SIG-M5 treated with dmso at 0.1 percent for 504 hours (cell line): Measurements from ENCODE around the gene FZD10.

Experiments used
- DNase-seq: peaks from one replicate; lab custom pipeline; 2025; ENCODE audit not compliant: unreplicated experiment; lab: John Stamatoyannopoulos, UW

Gene FZD10, protein sequence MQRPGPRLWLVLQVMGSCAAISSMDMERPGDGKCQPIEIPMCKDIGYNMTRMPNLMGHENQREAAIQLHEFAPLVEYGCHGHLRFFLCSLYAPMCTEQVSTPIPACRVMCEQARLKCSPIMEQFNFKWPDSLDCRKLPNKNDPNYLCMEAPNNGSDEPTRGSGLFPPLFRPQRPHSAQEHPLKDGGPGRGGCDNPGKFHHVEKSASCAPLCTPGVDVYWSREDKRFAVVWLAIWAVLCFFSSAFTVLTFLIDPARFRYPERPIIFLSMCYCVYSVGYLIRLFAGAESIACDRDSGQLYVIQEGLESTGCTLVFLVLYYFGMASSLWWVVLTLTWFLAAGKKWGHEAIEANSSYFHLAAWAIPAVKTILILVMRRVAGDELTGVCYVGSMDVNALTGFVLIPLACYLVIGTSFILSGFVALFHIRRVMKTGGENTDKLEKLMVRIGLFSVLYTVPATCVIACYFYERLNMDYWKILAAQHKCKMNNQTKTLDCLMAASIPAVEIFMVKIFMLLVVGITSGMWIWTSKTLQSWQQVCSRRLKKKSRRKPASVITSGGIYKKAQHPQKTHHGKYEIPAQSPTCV

DNA sequence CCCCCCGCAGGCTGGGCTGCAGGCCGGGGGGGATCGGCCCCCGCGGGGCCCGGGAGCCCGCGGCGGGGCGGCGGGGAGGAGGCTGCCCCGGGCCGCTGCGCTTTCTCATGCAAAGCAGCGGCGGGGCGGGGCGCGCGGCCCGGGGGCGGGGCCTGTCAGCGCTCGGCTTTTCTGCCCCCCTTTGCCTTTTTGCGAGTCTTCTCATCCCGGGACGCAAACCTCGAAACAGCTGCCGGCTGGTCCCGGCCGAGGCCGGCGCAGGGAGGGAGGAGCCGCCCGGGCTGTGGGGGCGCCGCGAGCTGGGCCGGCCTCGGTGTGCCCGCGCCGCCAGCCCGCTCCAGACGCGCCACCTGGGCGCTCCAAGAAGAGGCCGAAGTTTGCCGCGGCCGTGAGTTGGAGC lies at the start of gene FZD10:
TSS of gene FZD10 (plus strand) at position 198 of the 400 bp plus-strand sequence. CDS start 479 bp downstream, outside the sequence.
- no peak for DNase-seq

DNA sequence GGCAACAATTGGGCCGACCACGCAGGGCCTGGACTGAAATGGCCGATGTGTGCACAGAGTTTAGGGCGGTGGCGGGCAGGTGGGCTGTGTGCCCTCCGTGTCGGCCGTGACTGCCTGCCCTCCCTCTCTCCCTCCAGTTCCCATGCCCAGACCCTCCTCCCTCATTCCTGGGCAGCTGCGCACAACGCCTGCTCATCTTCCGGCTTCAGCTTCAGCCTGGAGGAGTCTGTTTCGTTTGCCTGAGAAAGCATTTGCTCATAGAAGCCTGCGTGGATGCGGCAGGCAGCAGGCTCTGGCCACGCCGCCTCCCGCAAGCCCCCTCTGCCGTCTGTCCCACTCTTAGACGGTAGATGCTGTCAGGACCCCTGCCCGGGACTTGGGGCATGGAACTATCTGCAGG lies 47.3 kb upstream of the FZD10 start:
- no peak for DNase-seq

DNA sequence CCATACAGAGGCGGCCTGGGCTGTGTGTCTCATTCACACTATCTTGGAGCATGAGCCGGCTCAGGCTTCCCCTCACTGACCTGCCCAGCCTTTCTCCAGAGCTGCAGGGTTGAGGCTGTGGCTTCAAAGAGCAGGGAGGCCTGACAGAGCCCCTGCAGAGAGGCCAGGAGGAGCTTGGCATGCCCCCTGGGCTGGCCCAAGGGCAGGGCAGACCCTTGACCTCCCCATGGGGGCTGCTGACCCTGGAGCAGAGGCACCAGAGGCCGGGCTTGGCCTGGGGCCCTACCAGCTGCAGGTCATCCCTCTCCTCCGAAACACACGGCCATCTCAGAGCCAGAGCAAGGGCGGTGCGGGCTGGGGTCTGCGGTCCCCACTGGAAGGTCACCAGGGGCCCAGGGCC lies 46.6 kb upstream of the FZD10 start:
- DNase-seq, result no peak

DNA sequence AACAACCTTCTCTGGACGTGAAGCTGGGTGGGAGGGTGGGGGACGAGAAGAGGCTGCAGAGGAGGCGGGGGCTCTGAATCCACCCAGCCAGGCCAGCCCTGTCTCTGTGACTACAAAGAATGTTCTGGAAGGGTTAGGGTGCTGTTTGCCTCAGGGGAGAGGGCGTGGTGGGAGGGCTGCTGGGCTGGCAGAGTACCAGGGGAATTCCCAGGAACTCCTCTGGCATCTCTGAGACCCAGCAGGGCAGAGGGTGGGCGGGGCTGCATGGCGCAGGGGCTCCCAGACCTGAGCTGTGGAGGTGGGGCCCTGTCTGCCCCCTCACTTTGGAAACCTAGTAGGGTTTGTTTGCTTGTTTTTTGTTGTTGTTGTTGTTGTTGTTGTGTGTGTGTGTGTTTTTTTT lies 45.5 kb upstream of the FZD10 start:
- no peak for DNase-seq

DNA sequence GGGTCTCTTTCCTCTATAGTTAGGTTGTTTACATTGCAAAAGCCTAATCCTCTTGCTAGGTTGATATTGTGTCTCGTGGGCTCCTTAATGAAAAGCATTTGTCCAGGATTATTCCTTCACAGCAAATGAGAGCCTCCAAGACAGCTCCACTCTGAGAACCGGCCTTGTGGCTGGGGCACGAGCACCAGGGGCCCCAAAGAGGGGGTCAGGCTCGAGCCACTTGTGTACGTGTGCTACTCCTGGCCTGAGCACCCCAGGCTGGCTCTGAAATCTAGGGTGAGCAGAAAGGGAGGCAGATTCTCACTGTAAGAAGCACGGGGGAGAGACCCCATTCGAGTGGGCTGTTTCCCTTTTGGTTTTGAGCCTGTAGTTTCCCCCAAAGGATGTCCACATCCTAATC lies 45.0 kb upstream of the FZD10 start:
- no peak for DNase-seq

DNA sequence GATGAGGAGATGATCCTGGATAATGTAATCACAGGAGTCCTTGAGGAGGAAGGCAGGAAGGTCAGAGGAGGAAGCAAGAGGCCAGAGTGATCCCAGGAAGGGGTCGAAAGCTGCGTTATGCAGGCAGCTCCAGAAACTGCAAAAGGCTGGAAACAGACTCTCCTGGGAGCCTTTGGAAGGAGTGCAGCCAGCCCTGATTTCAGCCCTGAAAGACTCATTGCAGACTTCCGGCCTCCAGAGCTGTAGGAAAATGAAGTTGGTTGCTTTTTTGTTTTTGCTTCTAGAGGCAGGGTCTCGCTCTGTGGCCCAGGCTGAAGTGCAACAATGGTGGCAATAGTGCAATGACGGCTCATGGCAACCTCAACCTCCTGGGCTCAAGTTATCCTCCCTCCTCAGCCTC lies 44.6 kb upstream of the FZD10 start:
- DNase-seq, result no peak

DNA sequence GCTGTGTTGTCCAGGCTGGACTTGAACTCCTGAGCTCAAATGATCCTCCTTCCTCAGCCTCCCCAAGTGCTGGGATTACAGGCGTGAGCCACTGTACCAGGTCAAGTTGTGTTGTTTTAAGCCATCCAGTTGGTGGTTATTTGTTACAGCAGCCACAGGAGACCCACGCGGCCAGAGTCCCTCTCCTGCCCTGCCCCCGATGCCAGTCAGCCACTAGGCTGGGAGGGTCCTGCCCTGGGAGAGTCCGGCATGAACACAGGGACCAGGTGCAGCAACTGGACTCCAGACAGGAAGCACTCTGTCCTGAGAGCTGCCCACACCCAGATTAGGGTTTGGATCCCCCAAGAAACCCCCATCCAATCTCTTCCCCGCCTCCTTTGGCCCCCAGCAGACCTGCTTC lies 44.1 kb upstream of the FZD10 start:
- DNase-seq, result no peak

DNA sequence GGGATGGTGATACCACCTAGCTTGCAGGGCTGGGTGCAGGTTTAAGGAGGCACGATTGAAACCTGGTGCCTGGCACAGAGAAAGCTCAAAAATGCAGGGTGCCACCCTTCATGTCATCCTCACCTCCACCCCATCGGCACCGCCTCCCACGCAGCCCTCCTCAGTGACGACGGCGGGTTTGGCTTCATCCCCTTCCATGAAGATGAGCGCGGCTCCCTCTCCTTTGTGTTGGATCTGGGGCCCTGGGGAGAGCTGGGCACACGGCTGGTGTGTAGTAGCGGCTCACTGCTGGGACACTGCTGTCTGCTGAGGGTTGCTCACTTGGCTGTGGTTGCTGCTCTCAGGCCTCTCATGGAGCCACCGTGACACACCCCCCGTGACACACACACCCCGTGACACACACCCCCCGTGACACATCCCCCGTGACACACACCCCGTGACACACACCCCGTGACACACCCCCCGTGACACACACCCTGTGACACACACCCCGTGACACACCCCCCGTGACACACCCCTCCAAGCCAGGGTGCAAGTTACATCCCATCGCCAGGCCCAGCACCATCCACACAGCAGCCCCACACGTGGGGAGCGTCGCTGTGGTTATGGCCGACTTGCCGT lies 42.9 kb upstream of the FZD10 start:
- DNase-seq, result no peak

DNA sequence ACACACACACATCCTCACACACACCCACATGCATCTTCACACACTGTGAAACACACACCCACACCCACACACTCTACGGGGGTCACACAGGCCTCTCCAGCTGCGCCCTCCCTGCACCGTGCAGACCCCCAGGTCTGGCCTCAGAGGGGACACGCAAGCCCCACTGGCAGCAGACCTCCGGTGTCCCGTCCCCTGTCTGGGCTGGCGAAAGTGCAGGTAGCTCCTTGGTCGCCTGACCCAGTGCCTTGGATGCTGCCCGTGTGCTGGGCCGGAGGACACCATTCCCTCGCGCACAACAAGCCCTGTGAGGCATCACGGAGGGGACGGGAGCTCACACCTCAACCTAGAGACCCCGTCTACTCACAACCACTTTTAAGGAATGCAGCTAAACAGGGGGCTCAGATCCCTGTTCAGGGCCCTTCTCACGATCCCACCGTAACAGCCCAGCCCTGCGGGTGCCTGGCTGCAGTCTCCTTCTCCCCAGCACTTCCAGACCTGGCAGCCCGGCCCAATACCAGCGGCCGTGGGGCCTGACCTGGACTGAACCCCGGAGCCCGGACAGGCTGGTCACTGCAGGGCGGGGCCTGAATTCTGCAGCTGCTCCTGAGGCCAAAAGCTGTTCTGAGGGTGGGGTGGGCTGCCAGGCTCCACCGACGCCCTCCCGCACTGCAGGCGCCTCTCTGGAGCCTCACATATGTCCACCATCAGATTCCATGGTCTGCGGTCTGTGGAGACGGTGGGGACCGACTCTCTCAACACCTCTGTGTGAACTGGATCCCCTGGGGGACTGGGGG lies 42.1 kb upstream of the FZD10 start:
- no peak for DNase-seq

DNA sequence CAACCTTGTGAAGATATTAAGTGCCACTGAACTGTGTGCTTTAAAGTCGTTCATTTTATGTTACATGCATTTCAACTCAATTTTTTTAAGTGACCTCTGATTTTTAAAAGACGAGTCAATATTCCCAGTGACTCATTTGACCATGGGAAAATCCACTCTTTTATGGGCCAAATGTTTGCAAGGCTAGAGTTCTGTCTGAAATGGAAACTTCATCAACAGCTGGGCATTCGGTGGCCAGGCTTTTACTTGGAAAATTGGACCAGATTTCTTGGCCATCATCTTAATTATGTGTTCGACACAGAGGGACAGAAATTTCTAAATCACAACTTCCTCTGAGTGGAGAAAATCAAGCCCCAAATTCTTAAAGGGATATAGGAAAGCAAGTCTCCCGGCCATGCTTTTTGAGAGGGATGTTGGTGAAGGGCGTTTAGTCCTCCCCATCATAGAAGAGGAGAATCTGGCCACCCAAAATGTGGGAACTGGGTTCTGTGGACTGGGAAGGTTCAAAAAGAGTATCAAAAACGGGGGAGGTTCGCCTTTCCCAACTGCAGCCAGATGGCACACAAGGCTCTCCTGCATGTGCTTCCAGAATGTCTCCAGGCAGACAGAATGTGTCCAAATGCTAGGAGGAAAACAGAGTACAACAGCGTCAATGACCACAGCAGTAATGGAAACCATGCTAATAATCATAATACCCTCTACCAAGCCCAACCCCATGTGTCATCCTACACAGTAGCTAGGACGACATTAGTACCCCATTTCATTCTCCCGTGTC lies 40.9 kb upstream of the FZD10 start:
- no peak for DNase-seq

DNA sequence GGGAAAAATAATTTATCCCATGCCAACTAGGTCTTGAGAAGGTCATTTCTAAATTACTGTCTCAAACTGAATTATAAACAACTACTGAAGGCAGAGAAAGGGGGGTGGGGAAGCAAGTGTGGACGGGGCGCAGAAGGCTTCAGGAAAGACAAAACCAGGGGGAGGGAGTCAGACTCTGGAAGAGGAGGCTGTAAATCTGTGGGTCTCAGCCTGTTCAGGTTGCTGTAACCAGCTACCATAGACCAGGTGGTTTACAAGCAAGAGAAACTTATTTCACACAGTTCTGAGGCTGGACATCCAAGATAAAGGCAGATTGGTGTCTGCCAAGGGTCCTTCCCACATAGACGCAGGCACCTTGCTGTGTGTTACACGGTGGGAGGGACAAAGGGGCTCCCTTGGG lies 39.9 kb upstream of the FZD10 start:
- DNase-seq, result no peak

DNA sequence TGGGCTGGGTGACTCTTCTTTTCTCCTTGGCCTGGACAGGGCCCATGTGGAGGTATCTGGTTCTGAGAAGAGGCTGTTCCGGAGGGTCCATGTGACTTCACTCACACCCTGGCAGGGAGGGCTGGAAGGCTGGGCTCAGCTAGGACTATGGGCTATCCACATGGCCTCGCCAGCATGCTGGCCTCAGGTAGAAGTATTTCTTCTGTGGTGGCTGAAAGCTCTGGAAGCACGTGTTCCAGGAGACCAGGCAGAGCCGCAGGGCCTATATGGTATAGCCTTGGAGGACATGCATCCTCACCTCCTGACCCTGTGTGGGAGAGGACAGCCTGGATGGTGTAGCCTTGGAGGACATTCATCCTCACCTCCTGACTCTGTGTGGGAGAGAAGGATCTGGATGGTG lies 38.2 kb upstream of the FZD10 start:
- no peak for DNase-seq

DNA sequence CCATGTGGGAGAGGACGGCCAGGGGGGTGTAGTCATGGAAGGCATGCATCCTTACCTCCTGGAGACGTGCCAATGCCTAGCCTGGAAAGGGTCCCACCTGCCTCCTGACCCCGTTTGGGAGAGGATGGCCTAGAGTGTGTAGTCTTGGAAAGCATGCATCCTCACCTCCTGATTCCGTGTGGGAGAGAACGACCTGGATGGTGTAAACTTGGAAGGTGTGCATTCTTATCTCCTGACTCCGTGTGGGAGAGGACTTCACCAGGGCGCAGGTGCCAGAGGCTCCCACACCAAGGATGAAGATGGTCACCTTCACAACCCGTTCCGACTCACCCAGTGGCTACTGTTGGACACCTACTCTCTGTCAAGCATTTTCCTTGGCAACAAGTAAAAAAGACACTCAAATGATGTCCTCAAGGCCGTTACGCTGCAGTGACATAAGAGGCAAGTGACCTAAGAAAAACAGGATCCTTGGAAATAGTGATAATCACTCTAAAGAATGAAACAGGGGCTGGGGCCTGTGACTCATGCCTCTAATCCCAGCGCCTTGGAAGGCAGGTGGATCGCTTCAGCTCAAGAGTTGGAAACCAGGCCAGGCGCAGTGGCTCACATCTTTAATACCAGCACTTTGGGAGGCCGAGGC lies 37.5 kb upstream of the FZD10 start:
- DNase-seq, result no peak

DNA sequence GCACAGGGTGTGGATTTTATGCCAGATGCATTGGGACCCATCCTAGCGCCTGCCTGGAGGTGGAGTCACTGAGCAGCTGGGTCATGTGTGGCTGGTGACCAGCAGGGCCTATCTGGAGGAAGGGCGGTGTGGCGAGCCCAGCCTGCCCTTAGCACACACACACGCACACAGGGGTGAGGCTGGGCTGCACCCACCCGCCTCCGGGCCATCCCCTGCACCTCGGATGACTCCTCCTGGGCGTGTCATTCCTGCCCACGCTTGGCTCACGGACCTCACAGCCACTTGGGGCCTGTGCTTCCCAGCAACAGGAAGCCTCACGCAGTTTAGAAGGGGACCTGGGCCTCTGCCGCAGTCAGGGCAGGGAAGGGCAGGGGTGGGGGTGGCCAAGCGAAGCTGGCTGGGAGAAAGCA lies 36.2 kb upstream of the FZD10 start:
- DNase-seq, result no peak

DNA sequence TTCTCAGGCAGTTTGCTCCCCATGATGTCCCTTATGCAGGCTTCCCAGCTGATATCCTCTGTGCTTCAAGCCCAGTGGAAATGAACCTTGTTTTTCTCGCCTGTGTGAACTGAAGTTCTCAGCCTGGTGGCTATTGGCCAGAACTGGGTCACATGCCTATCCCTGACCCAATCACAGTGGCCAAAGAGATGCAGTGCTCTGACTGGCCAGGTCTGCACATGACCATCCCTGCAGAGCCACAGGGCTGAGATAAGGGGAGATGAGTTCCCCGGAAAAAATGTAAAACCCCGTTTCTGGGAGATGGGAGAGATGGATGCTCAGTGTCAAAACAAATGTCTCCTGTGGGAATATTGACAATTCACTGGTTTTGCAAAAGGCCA lies 34.7 kb upstream of the FZD10 start:
- no peak for DNase-seq

DNA sequence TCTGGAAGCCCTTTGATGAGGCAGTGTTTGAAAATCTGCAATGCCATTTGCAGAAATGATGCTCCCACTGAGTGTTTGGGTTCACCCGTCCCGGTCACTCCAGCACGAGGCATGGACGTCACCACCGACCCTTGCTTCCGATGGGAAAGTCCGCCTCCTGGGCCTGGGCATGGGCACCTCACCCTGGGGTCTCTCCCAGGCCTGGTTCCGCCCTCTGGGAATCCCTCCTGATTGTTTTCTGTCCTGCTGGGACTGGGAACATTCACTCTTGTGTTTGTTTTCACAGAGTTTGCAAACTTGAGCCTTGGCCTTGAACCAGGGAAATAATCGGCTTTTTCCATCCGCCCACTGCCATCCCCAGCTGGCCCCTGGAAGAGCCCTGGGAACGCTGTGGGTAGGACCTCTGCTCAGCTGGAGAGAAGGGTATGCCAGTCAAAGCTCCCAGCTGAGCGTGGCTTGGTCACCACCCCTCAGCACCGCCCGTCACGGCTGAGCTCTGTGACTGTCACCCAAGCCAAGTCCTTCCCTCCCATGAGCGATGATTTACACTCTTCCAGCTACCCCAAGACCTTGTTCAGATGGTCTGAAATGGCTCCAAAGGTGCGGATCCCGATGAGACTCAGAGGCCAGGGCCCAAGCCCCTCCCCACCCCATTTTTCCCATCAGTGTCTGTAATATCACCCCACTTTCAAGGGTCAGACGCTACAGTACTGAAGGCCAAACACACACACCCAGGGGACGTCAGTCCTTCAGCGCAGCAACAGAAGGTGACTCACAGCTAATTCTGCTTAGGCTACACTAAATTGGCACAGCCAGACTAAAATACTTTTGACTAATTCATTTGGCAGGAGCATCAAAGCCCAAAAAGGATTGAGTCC lies 34.1 kb upstream of the FZD10 start:
- DNase-seq, result no peak

DNA sequence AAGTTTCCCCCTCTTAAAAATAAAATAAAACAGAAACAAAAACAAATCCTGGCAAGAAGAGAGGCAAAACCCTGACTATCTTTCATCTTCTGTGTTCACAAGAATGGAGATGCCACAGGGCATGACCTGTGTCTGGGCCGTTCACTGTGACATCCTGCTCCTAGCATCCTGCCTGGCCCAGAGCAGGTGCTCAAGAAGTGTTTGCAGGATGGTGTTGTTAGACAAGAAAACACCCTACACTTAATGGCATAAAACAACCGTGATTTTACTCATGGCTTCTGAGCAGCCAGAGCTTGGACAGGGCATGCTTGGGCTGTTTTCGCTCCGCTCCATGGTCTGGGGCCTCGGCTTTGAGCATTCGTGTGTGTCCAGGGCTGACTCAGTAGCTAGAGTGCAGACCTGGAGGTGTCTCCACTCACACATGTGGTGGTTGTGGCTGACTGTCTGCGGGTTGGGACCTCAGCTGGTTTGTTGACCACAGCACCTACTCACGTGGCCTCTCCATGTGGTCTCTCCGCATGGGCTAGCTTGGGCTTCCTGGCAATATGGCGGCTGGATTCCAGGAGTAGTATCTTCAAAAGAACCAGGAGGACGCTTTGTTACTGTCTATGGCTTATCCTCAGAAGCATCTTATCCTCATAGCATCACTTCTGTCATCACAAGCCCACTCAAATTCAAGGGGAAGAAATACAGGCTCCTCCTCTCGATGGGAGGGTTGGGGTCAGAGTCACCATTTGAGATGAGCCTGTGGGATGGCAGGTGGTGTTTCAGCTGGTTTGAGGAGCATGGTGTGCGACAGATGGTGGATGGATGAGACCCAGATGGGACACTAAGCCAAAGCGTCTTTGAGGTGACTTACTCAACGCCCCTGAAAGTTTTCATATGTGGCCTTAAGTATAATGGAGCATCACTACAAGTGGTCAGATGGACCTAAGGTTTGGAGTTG lies 33.2 kb upstream of the FZD10 start:
- no peak for DNase-seq

DNA sequence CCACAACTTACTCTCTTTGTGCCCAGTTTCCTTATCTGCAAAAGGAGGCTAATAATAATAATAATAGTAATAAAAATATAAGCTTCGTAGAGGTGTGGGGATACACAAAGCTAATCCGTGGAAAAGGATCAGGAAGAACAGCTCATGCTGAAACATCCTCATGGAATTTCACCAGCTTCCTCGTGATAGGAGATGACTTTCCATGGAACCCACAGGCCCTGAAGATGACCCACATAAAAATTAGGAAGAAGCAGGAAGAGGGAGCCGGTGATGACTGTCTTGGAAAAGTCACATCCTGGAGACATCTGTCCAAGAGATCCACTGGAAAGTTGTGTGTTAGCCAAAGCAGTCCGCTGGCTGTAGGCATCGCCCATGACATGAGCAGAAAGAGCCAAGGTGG lies 31.9 kb upstream of the FZD10 start:
- DNase-seq, result no peak
